HUES6 (cell line): ENCODE data around the gene NTF3.

Experiments used
- H3K27ac ChIP-seq: 2 replicates; pipeline ENCODE4 v1.7.0; 2013; ENCODE audit warnings: low read depth, mild to moderate bottlenecking, low read length, inconsistent platforms
- H3K27me3 ChIP-seq: 2 replicates; pipeline ENCODE4 v1.6.1; 2013; ENCODE audit warnings: low read length; ENCODE audit not compliant: control insufficient read depth, insufficient read depth
- H3K36me3 ChIP-seq: 2 replicates; pipeline ENCODE4 v1.6.1; 2013; ENCODE audit warnings: low read length; ENCODE audit not compliant: control insufficient read depth, insufficient read depth
- H3K4me1 ChIP-seq: 2 replicates; pipeline ENCODE4 v1.6.1; 2013; ENCODE audit warnings: low read length; ENCODE audit not compliant: control insufficient read depth, insufficient read depth
- H3K4me3 ChIP-seq: 2 replicates; pipeline ENCODE4 v1.5.1; 2013; ENCODE audit warnings: low read depth, low read length
- H3K9ac ChIP-seq: one replicate; pipeline ENCODE4 v1.6.1; 2013; ENCODE audit warnings: mild to moderate bottlenecking, low read length
- H3K9me3 ChIP-seq: 2 replicates; pipeline ENCODE4 v1.6.1; 2013; ENCODE audit warnings: low read depth, low read length; ENCODE audit not compliant: control insufficient read depth, insufficient read depth

NTF3 gene

DNA sequence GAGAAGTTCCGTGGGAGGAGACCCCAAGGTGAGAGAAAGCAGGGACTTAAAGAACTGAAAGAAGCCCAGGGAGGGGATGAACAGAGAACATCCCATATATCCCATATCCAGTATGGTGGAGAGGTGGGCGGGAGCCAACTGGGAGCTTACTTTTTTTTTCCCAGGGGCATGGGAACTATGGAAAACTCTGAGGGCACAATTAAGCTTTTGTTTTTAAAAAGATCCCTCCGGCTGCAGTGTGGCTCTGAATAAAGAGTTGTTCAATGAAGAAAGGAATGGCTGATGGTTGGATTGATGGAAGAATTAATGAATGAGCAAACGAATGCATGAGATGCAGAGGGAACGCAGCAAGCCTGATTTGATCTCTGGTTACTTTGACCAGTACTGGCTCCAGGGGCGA, 12.6 kb downstream of the NTF3 start:
- Histone ChIP-seq H3K36me3 (no peaks in the 10 kb centered on the region), H3K27me3 (peaks cover 34% of the 10 kb centered on the region), H3K4me3 (no peak overlapping the region), H3K9ac (no peak overlapping the region), H3K9me3 (no peaks in the 10 kb centered on the region), H3K27ac (no peak overlapping the region), H3K4me1 (peaks cover 10% of the 10 kb centered on the region; the same call in 1 of the 2 replicates)

DNA sequence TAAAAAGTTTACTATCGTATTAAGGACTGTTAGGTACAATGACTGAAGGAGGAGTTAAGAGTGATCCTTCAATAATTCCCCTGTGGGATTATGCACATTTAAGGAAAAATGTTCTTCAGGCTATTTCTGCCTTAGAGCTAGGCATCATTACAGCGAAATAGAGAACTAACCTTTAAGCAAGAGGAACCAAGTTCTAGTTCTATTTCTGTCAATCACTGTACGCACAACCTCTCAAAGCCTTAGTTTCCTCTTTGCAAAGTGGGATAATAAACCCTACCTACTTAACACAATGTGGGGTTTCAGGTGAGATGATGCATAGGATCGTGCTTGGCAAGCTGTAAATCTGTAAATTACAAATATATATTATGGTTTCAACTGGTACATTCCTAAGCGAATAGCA, 15.4 kb downstream of the NTF3 start:
- Histone ChIP-seq H3K9ac (no peak overlapping the region), H3K27me3 (peaks cover 21% of the 10 kb centered on the region), H3K9me3 (no peaks in the 10 kb centered on the region), H3K4me1 (no peaks in the 10 kb centered on the region), H3K36me3 (no peaks in the 10 kb centered on the region), H3K4me3 (no peak overlapping the region), H3K27ac (no peak overlapping the region)

DNA sequence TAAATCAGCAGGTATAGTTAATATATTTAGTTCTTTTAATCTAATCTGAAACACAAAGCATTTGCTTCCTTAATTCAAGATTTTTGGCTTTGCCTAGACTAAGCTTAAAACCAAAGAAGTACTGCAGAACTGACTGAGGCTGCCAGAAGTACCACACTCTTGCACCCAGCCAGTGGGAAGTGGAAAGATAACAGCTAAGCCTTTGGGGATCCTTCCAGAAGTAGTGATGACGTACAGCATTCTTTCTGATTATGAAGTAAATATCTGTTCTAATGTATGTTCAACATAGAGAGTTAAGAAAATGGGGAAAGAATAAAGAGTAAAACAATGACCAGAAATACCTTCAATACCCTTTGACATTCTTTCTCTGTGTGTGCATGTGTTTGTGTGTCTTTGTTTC, 19.3 kb downstream of the NTF3 start:
- Histone ChIP-seq H3K9ac (no peak overlapping the region), H3K36me3 (no peaks in the 10 kb centered on the region), H3K4me3 (no peak overlapping the region), H3K27me3 (peaks cover 17% of the 10 kb centered on the region), H3K9me3 (no peaks in the 10 kb centered on the region), H3K4me1 (no peaks in the 10 kb centered on the region; the same call in 1 of the 2 replicates), H3K27ac (no peak overlapping the region)

DNA sequence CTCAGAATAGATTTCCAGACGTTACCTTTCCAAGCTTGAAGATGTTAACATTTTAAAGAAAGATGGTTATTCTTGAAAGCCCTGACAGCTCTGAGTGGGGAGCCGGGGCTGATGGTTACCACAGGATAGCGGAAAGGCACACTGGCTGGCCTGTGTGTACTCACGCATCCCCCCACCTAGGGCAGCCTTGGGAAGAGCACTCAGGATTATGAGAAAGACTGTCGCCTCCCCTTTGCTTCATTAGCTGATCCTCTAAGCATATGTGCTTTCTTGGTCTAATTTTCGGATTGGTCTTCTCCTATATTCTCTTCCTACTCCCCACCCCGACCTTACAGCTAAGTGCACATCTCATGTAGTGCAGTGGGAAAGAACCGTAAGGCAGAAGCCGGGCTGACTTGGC, 20.7 kb downstream of the NTF3 start:
- H3K36me3 ChIP-seq, result no peaks in the 10 kb centered on the region
- H3K4me3 ChIP-seq, result no peak overlapping the region
- no peak overlapping the region for H3K27ac ChIP-seq
- H3K4me1 ChIP-seq, result peaks cover 9% of the 10 kb centered on the region
- H3K27me3 ChIP-seq, result peaks cover 10% of the 10 kb centered on the region
- no peak overlapping the region for H3K9ac ChIP-seq
- H3K9me3 ChIP-seq, result no peaks in the 10 kb centered on the region

DNA sequence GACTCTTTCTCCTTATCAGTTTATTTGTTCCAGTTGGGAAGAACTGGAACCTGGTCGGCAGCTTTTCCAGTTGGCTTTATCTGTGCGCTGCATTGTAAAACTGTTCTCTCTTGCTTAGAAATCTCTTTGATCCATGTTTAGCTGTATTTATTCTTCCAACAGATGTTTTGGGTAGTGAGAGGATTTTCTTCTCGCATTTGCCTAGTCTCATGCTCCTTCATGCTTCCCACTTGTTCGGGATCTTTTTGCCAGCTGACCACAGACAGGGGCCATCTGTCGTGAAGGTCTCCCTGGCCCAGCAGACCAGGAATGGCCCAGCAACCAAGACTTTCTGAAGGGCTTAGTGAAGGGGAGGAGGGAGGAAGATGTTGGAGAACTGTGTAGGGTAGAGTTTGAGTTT, 21.6 kb downstream of the NTF3 start:
- Histone ChIP-seq H3K4me3 (no peak overlapping the region), H3K27me3 (peaks cover 5% of the 10 kb centered on the region; the same call in 1 of the 2 replicates), H3K4me1 (peaks cover 9% of the 10 kb centered on the region), H3K9ac (no peak overlapping the region), H3K9me3 (no peaks in the 10 kb centered on the region), H3K27ac (no peak overlapping the region), H3K36me3 (no peaks in the 10 kb centered on the region)

DNA sequence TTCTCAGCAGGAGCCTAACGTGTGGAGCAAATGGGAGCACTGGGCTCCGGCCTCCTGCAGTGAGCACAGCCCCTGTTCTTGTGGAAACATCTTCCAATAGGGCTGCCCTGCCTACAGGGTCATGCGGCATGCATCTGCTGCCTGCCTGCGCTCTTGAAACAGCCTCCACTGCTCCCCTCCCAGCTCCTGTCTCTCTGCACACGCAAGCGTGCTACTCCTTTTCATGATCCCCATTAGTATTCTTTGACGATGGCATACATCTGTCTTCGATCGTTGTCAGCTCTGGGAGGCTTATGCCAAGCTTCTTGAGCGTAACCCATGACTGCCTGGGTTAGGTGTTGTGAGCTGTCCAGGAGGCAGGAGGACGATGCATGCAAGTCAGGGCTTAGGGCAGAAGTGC, 23.1 kb downstream of the NTF3 start:
- H3K36me3 ChIP-seq, result no peaks in the 10 kb centered on the region
- H3K9me3 ChIP-seq, result no peaks in the 10 kb centered on the region
- no peak overlapping the region for H3K27ac ChIP-seq
- H3K4me3 ChIP-seq, result no peak overlapping the region
- H3K9ac ChIP-seq, result no peak overlapping the region
- 0 out of 2 replicates have a peak, but pooled peaks cover 3% of the 10 kb centered on the region for H3K27me3 ChIP-seq
- H3K4me1 ChIP-seq, result peaks cover 9% of the 10 kb centered on the region

DNA sequence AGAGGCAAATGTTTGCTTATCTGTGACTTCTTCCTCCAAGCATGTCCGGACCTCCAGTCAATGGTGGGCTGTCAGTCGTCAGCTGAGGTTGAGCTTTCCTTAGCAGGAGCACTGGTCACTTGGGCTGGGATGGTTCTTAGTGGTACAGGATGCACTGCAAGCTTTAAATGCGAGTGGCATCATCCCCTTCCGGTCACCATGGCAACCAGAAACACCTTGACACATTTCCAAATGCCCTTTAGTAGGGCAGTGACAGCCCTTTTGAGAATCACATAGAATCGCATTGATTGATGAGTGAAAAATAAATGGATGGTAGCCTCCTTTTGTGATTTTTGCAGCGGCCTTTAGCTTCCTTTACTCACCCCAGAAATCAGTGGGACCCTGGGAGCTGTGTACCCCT, 24.1 kb downstream of the NTF3 start:
- H3K27ac ChIP-seq, result no peak overlapping the region

DNA sequence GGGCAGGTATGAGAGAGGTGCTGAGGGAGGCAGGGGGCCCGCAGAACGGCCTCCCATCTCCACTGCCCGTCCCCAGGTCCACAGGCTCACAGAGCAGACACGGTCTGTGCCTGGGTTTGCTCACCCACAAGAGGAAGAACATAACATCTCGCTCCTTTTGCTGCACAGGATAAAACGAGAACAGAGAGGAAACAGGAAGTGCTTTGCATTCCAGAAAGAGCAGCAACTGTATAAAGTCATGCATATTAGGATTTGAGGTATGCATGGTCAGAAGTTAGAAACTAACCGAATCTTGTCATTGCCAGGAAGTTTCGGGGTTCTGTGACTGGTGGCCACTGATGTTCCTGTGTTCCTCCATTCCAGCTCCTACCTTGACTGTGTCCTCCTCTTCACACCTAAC, 25.0 kb downstream of the NTF3 start:
- Histone ChIP-seq H3K27me3 (0 out of 2 replicates have a peak, but pooled peaks cover 3% of the 10 kb centered on the region), H3K4me3 (no peak overlapping the region), H3K9ac (no peak overlapping the region), H3K4me1 (peaks cover 9% of the 10 kb centered on the region), H3K9me3 (no peaks in the 10 kb centered on the region), H3K27ac (no peak overlapping the region), H3K36me3 (no peaks in the 10 kb centered on the region)

More for the DNA sequence above, 24.1 kb downstream of the NTF3 start:
- 0 out of 2 replicates have a peak, but pooled peaks cover 3% of the 10 kb centered on the region for H3K27me3 ChIP-seq
- peaks cover 9% of the 10 kb centered on the region for H3K4me1 ChIP-seq
- no peak overlapping the region for H3K9ac ChIP-seq
- H3K9me3 ChIP-seq, result no peaks in the 10 kb centered on the region
- H3K4me3 ChIP-seq, result no peak overlapping the region
- H3K36me3 ChIP-seq, result no peaks in the 10 kb centered on the region

DNA sequence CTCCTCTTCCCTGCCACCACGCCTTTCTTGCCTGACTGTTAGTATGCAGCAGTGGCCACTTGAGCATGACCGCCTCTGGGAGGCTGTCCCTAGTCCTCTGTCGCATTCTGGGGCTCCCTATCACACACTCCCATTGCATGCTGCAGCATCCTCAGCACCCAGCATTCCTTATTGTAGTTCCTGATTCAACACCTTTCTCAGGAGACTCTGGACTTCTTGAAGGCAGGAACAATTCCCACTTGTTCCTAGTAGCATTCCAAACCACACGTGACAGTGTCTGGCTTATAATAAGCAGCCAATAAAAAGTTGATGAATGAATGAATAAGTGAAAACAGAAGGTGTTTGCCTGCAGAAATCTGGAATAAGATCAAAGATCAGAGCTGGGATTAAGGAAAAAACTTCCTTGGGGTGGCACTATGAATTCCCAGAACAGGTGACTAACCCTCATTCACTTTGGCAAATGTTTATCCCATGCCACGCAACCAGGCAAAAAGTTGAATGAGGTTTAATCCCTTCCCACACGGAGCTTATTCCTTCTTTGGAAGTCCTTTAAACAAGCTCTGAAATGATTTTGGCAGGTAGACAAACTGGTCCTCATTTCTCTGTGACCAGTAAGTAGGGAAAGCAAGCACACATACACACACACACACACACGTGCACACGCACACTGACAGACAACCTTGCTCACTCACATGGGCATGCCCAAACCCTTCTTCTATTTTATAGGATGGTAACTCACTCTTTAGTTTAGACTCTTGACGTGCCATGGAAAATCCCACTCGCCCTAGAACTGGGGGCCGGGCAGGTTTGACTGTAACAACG, 26.5 kb downstream of the NTF3 start:
- Histone ChIP-seq H3K9ac (no peak overlapping the region), H3K27me3 (0 out of 2 replicates have a peak, but pooled peaks cover 3% of the 10 kb centered on the region), H3K4me1 (peaks cover 9% of the 10 kb centered on the region), H3K9me3 (no peaks in the 10 kb centered on the region), H3K27ac (no peak overlapping the region), H3K4me3 (no peak overlapping the region), H3K36me3 (no peaks in the 10 kb centered on the region)

DNA sequence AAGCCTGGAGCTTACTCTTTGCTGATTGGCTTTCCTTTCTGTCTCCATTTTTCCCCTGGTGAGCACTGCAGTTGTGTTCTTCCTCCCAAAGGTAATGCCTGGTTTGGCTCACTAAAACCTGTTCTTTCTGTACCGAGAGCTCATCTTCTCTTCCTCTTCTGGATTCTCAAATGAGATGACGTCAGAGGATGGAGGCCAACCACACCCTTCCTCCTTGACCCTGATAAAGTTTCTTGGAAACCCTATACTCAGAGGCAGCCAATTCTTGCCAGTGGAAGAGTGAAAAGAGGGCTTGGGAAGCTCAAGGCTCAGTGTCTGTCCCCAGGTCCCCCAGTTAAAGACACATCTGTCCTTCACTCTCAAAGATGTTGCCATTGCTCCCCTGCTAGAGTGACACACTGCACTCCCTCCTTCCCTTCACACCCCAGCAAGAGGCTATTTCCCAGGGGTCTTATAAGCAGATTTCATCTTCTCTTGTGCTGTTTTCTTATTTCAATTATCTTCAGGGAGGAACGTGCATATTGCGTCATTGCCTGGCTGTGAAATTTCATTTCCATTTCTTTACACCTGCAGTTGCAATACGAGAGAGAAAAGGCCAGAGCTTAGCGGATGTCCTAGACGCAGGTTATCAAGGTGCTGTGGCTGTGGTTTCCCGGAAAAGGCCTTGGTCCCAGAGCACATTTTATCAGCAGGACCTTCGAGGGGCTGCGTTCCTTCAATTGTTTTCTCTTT, 27.3 kb downstream of the NTF3 start:
- no peaks in the 10 kb centered on the region for H3K9me3 ChIP-seq
- 0 out of 2 replicates have a peak, but pooled peaks cover 3% of the 10 kb centered on the region for H3K27me3 ChIP-seq
- no peak overlapping the region for H3K9ac ChIP-seq
- no peak overlapping the region for H3K27ac ChIP-seq
- peaks cover 9% of the 10 kb centered on the region for H3K4me1 ChIP-seq
- H3K36me3 ChIP-seq, result no peaks in the 10 kb centered on the region
- no peak overlapping the region for H3K4me3 ChIP-seq

DNA sequence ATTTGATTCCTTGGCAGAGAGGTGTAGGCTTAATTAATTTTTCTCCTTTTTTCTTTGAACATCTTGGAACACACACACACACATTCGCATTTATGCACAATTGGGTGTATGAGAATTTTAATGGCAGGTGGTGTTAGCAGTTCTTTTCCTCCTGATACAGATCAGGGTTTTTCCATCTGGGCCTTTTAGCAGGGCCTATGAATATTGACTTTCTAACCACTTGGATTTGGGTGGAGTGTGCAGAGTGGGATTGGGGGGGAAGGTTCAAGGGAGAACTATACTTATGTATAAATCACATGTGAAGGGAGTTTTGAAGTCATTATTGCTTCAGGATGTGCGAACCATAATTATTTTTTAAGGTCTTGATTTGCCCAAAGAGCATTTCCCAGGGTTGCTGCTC, 28.9 kb downstream of the NTF3 start:
- H3K4me1 ChIP-seq, result peaks cover 9% of the 10 kb centered on the region
- no peak overlapping the region for H3K27ac ChIP-seq
- no peak overlapping the region for H3K4me3 ChIP-seq
- H3K36me3 ChIP-seq, result no peaks in the 10 kb centered on the region
- 0 out of 2 replicates have a peak, but pooled peaks cover 3% of the 10 kb centered on the region for H3K27me3 ChIP-seq
- H3K9ac ChIP-seq, result no peak overlapping the region
- no peaks in the 10 kb centered on the region for H3K9me3 ChIP-seq
